Epithelial cell of proximal tubule (primary cell): ENCODE data around the gene RASA3. TPM values are rescaled to one million over a fixed set of nuclear protein-coding genes. Genes with fewer than 3 reads are reported as not detected.
"Not testable (repeated sequence)": the region's sequence is repeated elsewhere in the genome, so short reads cannot be mapped to it uniquely, and the experiment has no call there.

Experiments used
- DNase-seq: peaks from one replicate; pipeline ENCODE4 v3.0.0-alpha.2; 2011; ENCODE audit warnings: low read depth
- H3K4me3 ChIP-seq: 2 replicates; pipeline ENCODE4 v1.5.1; 2011; ENCODE audit warnings: low read depth, mild to moderate bottlenecking, low read length
- CTCF ChIP-seq: conservative IDR thresholded peaks from 2 replicates; pipeline ENCODE4 v1.5.1; 2012; ENCODE audit warnings: low read depth, mild to moderate bottlenecking, low read length
- total RNA-seq: library from RNA; depleted of rRNA; stranded (reverse); fragments of >200 nt; gene quantifications from 2 replicates; pipeline ENCODE4 v1.2.3, GENCODE V29; 2015

The RASA3 gene
- total RNA-seq, 1 donor from 2014 or later = 25.7 TPM

GRCh38 chr13:114161644-114162532, 29.5 kb upstream of the RASA3 start:
- H3K4me3 ChIP-seq = no peak overlapping the region
- no peak for TF ChIP-seq CTCF
- DNase-seq = no peak

- DNase-seq = no peak
- TF ChIP-seq CTCF = no peak
Measured at GRCh38 chr13:114161028-114161556, 28.7 kb upstream of the RASA3 start.

GRCh38 chr13:114158869-114159666, 26.6 kb upstream of the RASA3 start:
- H3K4me3 ChIP-seq, DNase-seq: not testable (repeated sequence)

More at GRCh38 chr13:114161028-114161556, 28.7 kb upstream of the RASA3 start:
- no peak overlapping the region for H3K4me3 ChIP-seq

- TF ChIP-seq CTCF = no peak
- no peak overlapping the region for H3K4me3 ChIP-seq
- DNase-seq = no peak
Measured at GRCh38 chr13:114157869-114158495, 25.6 kb upstream of the RASA3 start.

GRCh38 chr13:114155926-114156883, 23.8 kb upstream of the RASA3 start:
- no peak for DNase-seq
- no peak for TF ChIP-seq CTCF
- no peak overlapping the region for H3K4me3 ChIP-seq

GRCh38 chr13:114155320-114155719, 22.9 kb upstream of the RASA3 start:
- H3K4me3 ChIP-seq = no peak overlapping the region
- TF ChIP-seq CTCF = no peak
- no peak for DNase-seq
